Activated CD4-positive, alpha-beta T cell treated with anti-CD3 and anti-CD28 coated beads, Interleukin-2, amount 10 ng/mL, durations not matched to agents 7 days and 5 days (primary cell): Measurements from ENCODE around the gene SLC22A3. TPM values are rescaled to one million over a fixed set of nuclear protein-coding genes. Genes with fewer than 3 reads are reported as not detected.
"Not testable (repeated sequence)": the region's sequence is repeated elsewhere in the genome, so short reads cannot be mapped to it uniquely, and the experiment has no call there.

Experiments used
- CTCF ChIA-PET: fragments of 350-600 bp; sonication (Branson Sonifier 250); formaldehyde crosslinking; loops from one replicate; lab custom pipeline; 2021; ENCODE audit warnings: antibody characterized with exemption; lab: Charles Lee
- POLR2A ChIA-PET: fragments of 350-600 bp; sonication (Branson Sonifier 250); formaldehyde crosslinking; loops from one replicate; lab custom pipeline; 2021; ENCODE audit warnings: antibody characterized with exemption; lab: Charles Lee
- DNase-seq: peaks from one replicate; pipeline ENCODE4 v3.0.0-alpha.2; 2020
- H3K27ac Mint-ChIP-seq: one replicate; pipeline ENCODE4 v1.8.0; 2021; ENCODE audit warnings: mild to moderate bottlenecking, moderate library complexity, mixed read lengths
- H3K27me3 Mint-ChIP-seq: one replicate; pipeline ENCODE4 v1.8.0; 2021; ENCODE audit warnings: mixed read lengths
- H3K36me3 Mint-ChIP-seq: one replicate; pipeline ENCODE4 v1.8.0; 2021; ENCODE audit warnings: low read depth, mixed read lengths
- H3K4me1 Mint-ChIP-seq: one replicate; pipeline ENCODE4 v1.8.0; 2021; ENCODE audit warnings: mixed read lengths
- H3K4me3 Mint-ChIP-seq: one replicate; pipeline ENCODE4 v1.8.0; 2021; ENCODE audit warnings: mild to moderate bottlenecking, moderate library complexity, mixed read lengths
- H3K9me3 Mint-ChIP-seq: one replicate; pipeline ENCODE4 v1.8.0; 2021; ENCODE audit warnings: mixed read lengths
- total RNA-seq, 2 experiments: library from RNA; stranded (reverse); gene quantifications; one replicate each; pipeline ENCODE4 v1.2.3, GENCODE V29; 2021

Gene SLC22A3
- total RNA-seq, 2 experiments from 2014 or later = not detected

DNA sequence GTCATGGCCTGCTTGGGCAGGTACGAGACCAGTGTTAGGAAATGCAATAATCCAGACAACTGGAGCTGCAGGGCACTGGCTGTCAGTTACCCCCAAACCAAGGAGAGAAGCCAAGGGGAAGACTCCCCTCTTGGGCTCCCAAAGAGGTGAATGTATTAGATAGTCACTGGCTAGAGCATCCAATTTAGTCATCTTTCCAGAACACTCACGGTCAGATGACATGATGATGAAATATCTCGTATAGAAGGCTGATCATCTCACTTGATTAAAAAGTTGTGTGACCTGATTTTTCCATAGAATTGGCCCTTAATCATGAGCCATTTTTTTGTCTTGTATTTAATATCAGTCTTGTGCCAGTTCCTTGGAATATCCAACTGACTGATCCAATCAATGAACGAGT is 40.7 kb downstream of the SLC22A3 start:
- H3K36me3 Mint-ChIP-seq = no peaks in the 10 kb centered on the region
- DNase-seq = no peak
- no peak overlapping the region for H3K4me3 Mint-ChIP-seq
- peaks cover 2% of the 10 kb centered on the region for H3K9me3 Mint-ChIP-seq
- ChIA-PET CTCF (no interaction called here), POLR2A (no interaction called here)
- no peaks in the 10 kb centered on the region for H3K4me1 Mint-ChIP-seq
- H3K27me3 Mint-ChIP-seq = no peaks in the 10 kb centered on the region
- no peak overlapping the region for H3K27ac Mint-ChIP-seq

DNA sequence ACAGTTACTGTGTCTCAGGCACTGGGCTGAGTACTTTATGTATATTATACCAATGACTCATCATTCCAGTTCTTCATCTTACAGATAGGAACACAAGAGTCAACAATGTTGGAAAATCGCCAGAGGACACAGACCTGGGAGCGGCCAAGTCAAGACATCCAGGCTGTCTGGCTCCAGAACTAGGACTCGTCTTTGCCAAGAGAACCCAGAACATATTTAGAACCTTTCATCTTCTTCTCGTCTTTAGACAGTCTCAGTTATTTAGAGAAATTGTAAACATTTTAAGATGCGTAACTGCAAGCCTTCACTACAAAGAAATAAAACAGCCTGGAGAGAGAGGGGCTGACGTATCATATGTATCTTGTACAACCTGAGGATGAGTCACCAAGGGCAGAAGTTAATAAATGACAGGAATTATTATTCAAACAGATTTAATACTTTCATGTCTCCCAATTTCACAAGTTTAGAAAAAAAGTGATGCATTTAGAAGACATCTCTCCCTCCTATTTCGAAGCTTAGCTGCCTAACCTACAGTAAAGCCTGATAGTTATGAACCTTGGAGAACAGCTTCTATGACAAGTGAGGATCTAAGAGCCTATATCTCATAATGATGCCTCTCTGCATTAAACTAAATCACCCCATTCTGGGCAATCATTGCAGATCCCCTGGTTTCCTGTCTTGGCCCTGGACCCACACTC is 43.4 kb downstream of the SLC22A3 start:
- Mint-ChIP-seq H3K36me3 (no peaks in the 10 kb centered on the region), H3K27ac (no peak overlapping the region), H3K9me3 (peaks cover 2% of the 10 kb centered on the region), H3K27me3 (no peaks in the 10 kb centered on the region), H3K4me1 (no peaks in the 10 kb centered on the region), H3K4me3 (no peak overlapping the region)
- ChIA-PET POLR2A (no interaction called here), CTCF (no interaction called here)
- DNase-seq = no peak

DNA sequence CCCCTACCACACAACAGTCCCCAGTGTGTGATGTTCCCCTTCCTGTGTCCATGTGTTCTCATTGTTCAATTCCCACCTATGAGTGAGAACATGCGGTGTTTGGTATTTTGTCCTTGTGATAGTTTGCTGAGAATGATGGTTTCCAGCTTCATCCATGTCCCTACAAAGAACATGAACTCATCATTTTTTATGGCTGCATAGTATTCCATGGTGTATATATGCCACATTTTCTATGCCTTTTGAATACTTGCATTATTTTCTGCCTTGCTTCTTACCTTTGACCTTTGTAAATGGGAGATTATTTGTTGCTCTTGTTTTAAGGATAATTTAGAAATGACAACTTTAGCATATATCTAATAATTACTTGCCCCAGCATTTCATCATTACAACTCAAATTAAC is 45.3 kb downstream of the SLC22A3 start:
- CTCF ChIA-PET, H3K27me3 Mint-ChIP-seq, H3K36me3 Mint-ChIP-seq, H3K9me3 Mint-ChIP-seq, POLR2A ChIA-PET, DNase-seq, H3K4me1 Mint-ChIP-seq, H3K27ac Mint-ChIP-seq, H3K4me3 Mint-ChIP-seq: not testable (repeated sequence)

DNA sequence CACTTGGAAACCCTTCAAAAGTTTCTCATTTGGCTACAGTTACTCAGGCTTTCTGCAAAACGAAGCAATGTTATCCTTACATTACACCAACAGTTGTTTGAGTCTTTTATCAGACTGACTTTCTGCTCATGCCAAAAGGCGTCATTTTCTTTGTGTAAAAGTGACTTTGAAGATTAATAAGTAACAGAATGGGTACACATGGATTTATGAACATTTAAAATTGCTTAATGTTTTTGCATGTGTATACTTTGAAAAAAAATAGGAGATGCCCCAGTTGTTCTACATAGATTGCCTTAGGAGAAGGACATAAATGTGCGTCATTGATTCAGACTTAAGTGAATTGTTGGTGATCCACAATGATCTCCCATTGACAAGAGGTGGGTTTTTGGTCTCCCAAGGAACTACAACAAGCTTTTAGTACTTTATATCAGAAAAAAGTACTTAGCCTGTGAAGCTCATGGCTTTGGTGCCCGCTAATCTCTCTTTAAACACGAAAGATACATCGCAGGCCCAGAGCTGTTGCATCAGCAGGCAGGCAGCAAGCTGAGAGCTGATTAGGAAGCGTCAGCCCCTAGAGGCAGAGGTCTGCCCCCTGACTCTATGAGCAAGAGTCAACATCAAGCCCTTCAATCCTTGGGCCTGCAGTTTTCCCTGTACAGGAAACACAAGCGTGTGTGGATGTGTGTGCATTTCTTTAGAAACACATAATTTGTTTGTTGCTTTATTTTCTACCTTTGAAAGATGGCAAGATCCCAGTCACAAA is 45.9 kb downstream of the SLC22A3 start:
- ChIA-PET CTCF (no interaction called here), POLR2A (no interaction called here)
- no peak overlapping the region for H3K4me3 Mint-ChIP-seq
- no peak overlapping the region for H3K27ac Mint-ChIP-seq
- peaks cover 2% of the 10 kb centered on the region for H3K9me3 Mint-ChIP-seq
- no peak for DNase-seq
- H3K4me1 Mint-ChIP-seq = peaks cover 4% of the 10 kb centered on the region
- no peaks in the 10 kb centered on the region for H3K36me3 Mint-ChIP-seq
- H3K27me3 Mint-ChIP-seq = no peaks in the 10 kb centered on the region

DNA sequence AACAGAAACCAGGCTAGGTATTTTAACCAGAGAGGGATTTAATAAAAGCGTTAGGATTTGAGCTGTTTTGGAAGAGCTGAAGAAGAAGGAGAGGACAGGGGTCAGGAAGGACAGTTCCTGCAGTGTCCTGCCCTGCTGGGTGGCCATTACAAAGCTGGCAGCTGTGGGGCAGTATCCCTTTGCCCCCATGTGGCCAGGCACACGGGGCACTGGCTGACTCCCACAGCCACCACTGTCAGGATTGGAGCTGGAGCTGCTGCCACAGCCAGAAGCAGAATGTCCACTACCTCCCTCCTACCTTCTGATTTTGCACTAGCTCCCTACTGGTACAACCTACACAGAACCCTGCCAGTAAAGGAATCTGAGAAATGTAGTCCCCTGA is 46.5 kb downstream of the SLC22A3 start:
- DNase-seq = no peak
- Mint-ChIP-seq H3K27me3 (no peaks in the 10 kb centered on the region), H3K9me3 (peaks cover 2% of the 10 kb centered on the region), H3K36me3 (no peaks in the 10 kb centered on the region), H3K4me1 (peaks cover 7% of the 10 kb centered on the region), H3K27ac (no peak overlapping the region), H3K4me3 (no peak overlapping the region)
- ChIA-PET CTCF (no interaction called here), POLR2A (no interaction called here)

DNA sequence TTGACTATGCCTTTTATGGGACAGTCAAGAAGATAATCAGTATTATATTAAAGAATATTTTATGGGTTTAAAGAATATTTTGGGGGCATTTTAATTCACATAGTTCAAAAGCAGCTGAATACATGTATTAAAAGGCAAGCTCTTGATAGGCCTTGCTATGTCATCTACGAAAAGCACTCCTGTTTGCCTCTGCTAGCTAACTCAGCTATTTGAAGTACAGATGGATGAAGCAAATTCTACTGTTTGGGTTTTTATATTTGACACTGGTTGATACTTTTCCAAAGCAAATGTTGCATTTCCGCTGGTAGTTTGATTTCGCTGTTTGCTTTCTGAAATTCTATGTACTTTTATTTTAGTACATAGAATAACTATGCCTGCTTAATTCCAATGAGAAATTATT is 47.0 kb downstream of the SLC22A3 start:
- no peaks in the 10 kb centered on the region for H3K36me3 Mint-ChIP-seq
- no peak overlapping the region for H3K4me3 Mint-ChIP-seq
- no peak for DNase-seq
- POLR2A ChIA-PET = no interaction called here
- peaks cover 2% of the 10 kb centered on the region for H3K9me3 Mint-ChIP-seq
- no peaks in the 10 kb centered on the region for H3K27me3 Mint-ChIP-seq
- H3K4me1 Mint-ChIP-seq = peaks cover 8% of the 10 kb centered on the region
- CTCF ChIA-PET = no interaction called here
- no peak overlapping the region for H3K27ac Mint-ChIP-seq

DNA sequence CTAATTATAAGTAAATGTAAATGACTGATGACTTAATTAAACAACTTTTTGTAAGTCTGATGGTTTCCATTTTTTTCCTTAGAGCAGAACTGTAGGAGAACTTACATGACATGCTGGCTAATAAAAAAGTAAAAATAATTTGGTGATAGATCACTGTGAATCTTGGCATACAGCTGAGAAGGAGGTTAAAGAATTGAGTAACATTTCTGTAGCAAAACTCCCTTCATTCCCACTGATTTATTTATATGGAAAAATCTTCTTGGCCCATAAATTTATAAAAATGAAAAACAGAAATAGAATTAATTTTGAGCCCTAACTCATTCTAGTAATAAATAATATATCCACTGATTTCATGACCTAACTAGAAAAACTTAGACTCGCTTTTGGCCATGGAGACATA is 48.1 kb downstream of the SLC22A3 start:
- Mint-ChIP-seq H3K4me1 (peaks cover 12% of the 10 kb centered on the region), H3K4me3 (no peak overlapping the region), H3K27me3 (peaks cover 4% of the 10 kb centered on the region), H3K27ac (no peak overlapping the region), H3K36me3 (no peaks in the 10 kb centered on the region), H3K9me3 (peaks cover 2% of the 10 kb centered on the region)
- DNase-seq = no peak
- POLR2A ChIA-PET = no interaction called here
- CTCF ChIA-PET = no interaction called here

DNA sequence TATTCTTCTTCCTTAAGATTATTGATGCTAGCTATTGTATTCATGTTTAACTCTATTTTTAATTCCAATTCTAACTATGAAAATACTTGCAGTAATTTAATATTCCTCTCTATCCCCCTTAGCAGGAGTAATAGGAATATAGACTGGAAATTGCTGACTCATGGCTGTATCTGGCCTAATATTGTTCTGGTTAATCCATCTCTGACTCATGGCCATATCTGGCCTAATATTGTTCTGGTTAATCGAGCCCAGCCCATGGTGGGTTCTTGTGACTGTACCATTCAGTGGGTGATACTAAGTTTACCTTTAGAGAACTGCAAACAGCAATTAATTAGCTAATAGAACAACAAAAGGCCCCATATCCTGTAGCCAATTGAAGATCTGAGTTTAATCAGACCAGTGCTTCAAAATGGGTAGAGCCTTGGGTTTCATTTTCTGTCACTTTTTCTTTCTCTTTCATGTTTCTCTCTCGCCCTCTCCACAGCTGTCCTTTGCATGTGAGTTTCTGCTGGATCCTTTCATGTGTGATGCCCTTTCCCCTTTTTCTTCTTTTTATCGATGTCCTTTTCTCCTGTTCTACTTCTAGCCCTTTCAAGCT is 50.6 kb downstream of the SLC22A3 start:
- no peaks in the 10 kb centered on the region for H3K9me3 Mint-ChIP-seq
- ChIA-PET CTCF (interaction anchor here (1.3 kb wide), 1 partner anchor 119 kb away, joined by 3 read pairs; no protein-coding TSS in a partner anchor), POLR2A (no interaction called here)
- no peak overlapping the region for H3K4me3 Mint-ChIP-seq
- no peak for DNase-seq
- peaks cover 12% of the 10 kb centered on the region for H3K4me1 Mint-ChIP-seq
- H3K27ac Mint-ChIP-seq = no peak overlapping the region
- H3K36me3 Mint-ChIP-seq = no peaks in the 10 kb centered on the region
- peaks cover 14% of the 10 kb centered on the region for H3K27me3 Mint-ChIP-seq

DNA sequence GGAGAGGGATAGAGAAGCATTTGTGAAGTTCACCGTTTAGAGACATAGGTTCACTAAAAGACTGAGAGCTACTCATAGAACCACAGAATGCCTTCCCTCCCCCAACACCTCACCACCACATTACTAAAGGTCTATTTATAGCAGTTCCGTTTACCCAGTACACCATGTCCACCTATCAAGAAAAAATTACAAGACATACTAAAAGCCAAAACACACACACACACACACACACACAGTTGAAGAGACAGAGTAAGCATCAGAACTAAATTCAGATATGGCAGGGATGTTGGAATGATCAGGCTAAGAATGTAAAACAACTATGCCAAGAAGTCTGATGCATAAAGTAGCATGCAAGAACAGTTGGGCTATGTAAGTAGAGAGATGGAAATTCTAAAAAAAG is 52.3 kb downstream of the SLC22A3 start:
- DNase-seq = no peak
- Mint-ChIP-seq H3K4me1 (peaks cover 12% of the 10 kb centered on the region), H3K9me3 (no peaks in the 10 kb centered on the region), H3K4me3 (no peak overlapping the region), H3K36me3 (no peaks in the 10 kb centered on the region), H3K27me3 (peaks cover 22% of the 10 kb centered on the region), H3K27ac (no peak overlapping the region)
- ChIA-PET POLR2A (no interaction called here), CTCF (no interaction called here)

DNA sequence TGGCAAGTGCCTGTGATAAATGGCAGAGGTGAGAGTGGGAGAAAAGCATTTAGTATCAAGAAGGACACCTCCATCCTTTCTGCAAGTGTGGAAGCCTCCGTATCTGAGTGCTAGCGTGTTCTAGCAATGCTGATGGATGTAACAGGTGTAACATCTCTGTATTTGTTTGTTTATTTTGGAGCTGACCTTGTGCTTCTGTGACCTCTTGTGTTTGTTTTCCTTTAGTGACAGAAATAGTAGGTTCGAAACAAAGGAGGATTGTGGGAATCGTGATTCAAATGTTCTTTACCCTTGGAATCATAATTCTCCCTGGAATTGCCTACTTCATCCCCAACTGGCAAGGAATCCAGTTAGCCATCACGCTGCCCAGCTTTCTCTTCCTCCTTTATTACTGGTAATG is 60.4 kb downstream of the SLC22A3 start:
- POLR2A ChIA-PET = no interaction called here

DNA sequence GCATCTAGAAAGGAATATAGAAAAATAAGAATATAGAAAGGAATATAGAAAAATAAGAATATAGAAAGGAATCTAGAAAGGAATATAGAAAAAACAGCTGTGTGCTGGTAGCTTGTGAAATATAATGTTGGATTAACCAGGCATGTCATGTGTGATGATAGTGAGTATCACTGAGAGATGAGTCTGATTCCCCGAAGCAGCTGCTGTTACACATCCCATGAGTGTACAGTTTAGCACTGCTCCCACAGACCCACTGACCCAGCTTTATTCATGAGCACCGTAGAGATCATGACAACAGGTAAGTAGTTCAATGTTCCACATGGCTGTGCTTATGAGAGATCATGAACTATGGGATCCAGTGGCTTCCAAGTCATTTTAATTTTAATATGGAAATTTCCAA is 64.8 kb downstream of the SLC22A3 start:
- Mint-ChIP-seq H3K27me3 (peaks cover 16% of the 10 kb centered on the region), H3K9me3 (peaks cover 2% of the 10 kb centered on the region), H3K4me3 (no peak overlapping the region), H3K36me3 (no peaks in the 10 kb centered on the region), H3K27ac (no peak overlapping the region), H3K4me1 (no peaks in the 10 kb centered on the region)
- DNase-seq = no peak
- ChIA-PET POLR2A (no interaction called here), CTCF (no interaction called here)

More for the DNA sequence above, 60.4 kb downstream of the SLC22A3 start:
- no peaks in the 10 kb centered on the region for H3K36me3 Mint-ChIP-seq
- peaks cover 22% of the 10 kb centered on the region for H3K27me3 Mint-ChIP-seq
- H3K27ac Mint-ChIP-seq = no peak overlapping the region
- H3K9me3 Mint-ChIP-seq = no peaks in the 10 kb centered on the region
- no peak overlapping the region for H3K4me3 Mint-ChIP-seq
- CTCF ChIA-PET = no interaction called here
- no peaks in the 10 kb centered on the region for H3K4me1 Mint-ChIP-seq
- DNase-seq = no peak

DNA sequence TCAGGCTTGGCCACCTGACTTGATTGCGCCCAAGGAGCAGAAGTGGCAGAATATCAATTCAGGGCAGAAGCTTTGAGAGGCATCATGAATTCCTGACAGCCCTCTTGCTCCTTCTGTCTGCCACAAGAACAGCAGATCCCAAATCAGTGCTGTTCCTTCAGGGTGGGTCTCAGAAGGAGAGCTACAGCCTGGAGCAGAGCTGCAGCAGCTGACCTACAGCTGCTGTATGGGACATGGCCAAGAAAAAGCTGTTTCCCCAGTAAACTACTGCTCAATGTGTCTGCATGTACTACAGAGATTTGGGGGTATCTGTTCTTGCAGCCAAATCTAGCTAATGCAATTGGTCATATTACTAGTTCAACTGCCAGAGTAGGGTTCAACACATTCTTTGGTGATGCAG is 69.0 kb downstream of the SLC22A3 start:
- no peak overlapping the region for H3K4me3 Mint-ChIP-seq
- POLR2A ChIA-PET = no interaction called here
- no peaks in the 10 kb centered on the region for H3K36me3 Mint-ChIP-seq
- no peak overlapping the region for H3K27ac Mint-ChIP-seq
- CTCF ChIA-PET = interaction anchor here (1.3 kb wide), 1 partner anchor 10 kb away, joined by 3 read pairs; no protein-coding TSS in a partner anchor
- no peaks in the 10 kb centered on the region for H3K4me1 Mint-ChIP-seq
- no peak for DNase-seq
- H3K27me3 Mint-ChIP-seq = peaks cover 20% of the 10 kb centered on the region
- peaks cover 3% of the 10 kb centered on the region for H3K9me3 Mint-ChIP-seq

DNA sequence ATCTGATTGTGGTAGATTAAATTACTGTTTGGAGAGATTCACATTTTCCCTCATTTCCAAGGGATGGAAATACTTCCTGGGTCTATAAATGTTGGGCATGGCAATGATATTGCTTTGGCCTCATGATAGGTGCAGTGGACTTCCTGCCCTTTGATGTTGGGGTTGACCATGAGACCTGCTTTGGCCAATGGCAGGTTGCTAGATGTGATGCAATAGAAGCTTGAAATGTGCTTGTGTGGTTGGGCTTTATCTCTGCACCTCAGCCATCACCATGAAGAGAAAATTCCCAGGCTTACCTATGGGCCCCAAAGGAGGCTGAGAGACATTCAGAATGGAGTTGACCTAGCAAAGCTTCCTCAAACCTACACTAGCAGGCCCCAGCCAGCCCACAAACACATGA is 69.4 kb downstream of the SLC22A3 start:
- H3K27ac Mint-ChIP-seq = no peak overlapping the region
- no peaks in the 10 kb centered on the region for H3K4me1 Mint-ChIP-seq
- POLR2A ChIA-PET = no interaction called here
- no peak for DNase-seq
- no peak overlapping the region for H3K4me3 Mint-ChIP-seq
- CTCF ChIA-PET = interaction anchor here (1.3 kb wide), 1 partner anchor 10 kb away, joined by 3 read pairs; no protein-coding TSS in a partner anchor
- peaks cover 6% of the 10 kb centered on the region for H3K9me3 Mint-ChIP-seq
- H3K36me3 Mint-ChIP-seq = no peaks in the 10 kb centered on the region
- peaks cover 20% of the 10 kb centered on the region for H3K27me3 Mint-ChIP-seq
